ENCODE results near the gene ERMARD.

ERMARD gene

GRCh38 chr6:169811521-169812256, 60.3 kb downstream of the ERMARD start:
- DNase-seq (ENCODE audit: low read depth, low spot score) = no peak
- TF ChIP-seq POLR2AphosphoS5 (IDR thresholded peaks at IDR 0.05; ENCODE audit: borderline replicate concordance, low read depth, low read length) (no peak), EZH2 (IDR thresholded peaks at IDR 0.05) (no peak), FOXP2 (optimal IDR thresholded peaks at IDR 0.05; ENCODE audit: control extremely low read depth, extremely low read length, insufficient read depth) (no peak)
- H3K4me3 ChIP-seq = no peak overlapping the region
- H3K27ac ChIP-seq = no peak overlapping the region
- no peak overlapping the region for H3K9ac ChIP-seq (ENCODE audit: insufficient read length)
- H3K36me3 ChIP-seq (ENCODE audit: insufficient read depth, low read length) = no peaks in the 10 kb centered on the region
- peaks cover 4% of the 10 kb centered on the region; the same call in 1 of the 2 replicates for H3K9me3 ChIP-seq (ENCODE audit: low read depth, low read length)

- H3K4me3 ChIP-seq = no peak overlapping the region
- no peak overlapping the region for H3K9ac ChIP-seq (ENCODE audit: insufficient read length)
- H3K36me3 ChIP-seq (ENCODE audit: insufficient read depth, low read length) = no peaks in the 10 kb centered on the region
- H3K9me3 ChIP-seq (ENCODE audit: low read depth, low read length) = peaks cover 4% of the 10 kb centered on the region; the same call in 1 of the 2 replicates
- H3K27ac ChIP-seq = no peak overlapping the region
- TF ChIP-seq POLR2AphosphoS5 (IDR thresholded peaks at IDR 0.05; ENCODE audit: borderline replicate concordance, low read depth, low read length) (no peak), EZH2 (IDR thresholded peaks at IDR 0.05) (no peak)
- no peak for DNase-seq (ENCODE audit: low read depth, low spot score)
Measured at GRCh38 chr6:169812257-169812644, 60.8 kb downstream of the ERMARD start.

GRCh38 chr6:169813969-169814368, 62.5 kb downstream of the ERMARD start:
- no peaks in the 10 kb centered on the region for H3K36me3 ChIP-seq (ENCODE audit: insufficient read depth, low read length)
- H3K9me3 ChIP-seq (ENCODE audit: low read depth, low read length) = peaks cover 4% of the 10 kb centered on the region; the same call in 1 of the 2 replicates
- TF ChIP-seq POLR2AphosphoS5 (IDR thresholded peaks at IDR 0.05; ENCODE audit: borderline replicate concordance, low read depth, low read length) (no peak), FOXP2 (optimal IDR thresholded peaks at IDR 0.05; ENCODE audit: control extremely low read depth, extremely low read length, insufficient read depth) (no peak), EZH2 (IDR thresholded peaks at IDR 0.05) (no peak)
- H3K27ac ChIP-seq = no peak overlapping the region
- H3K4me3 ChIP-seq = no peak overlapping the region
- no peak overlapping the region for H3K9ac ChIP-seq (ENCODE audit: insufficient read length)
- DNase-seq (ENCODE audit: low read depth, low spot score) = no peak

GRCh38 chr6:169816054-169816453, 64.6 kb downstream of the ERMARD start:
- no peak overlapping the region for H3K27ac ChIP-seq
- peaks cover 4% of the 10 kb centered on the region; the same call in 1 of the 2 replicates for H3K9me3 ChIP-seq (ENCODE audit: low read depth, low read length)
- DNase-seq (ENCODE audit: low read depth, low spot score) = no peak
- no peaks in the 10 kb centered on the region for H3K36me3 ChIP-seq (ENCODE audit: insufficient read depth, low read length)
- TF ChIP-seq POLR2AphosphoS5 (IDR thresholded peaks at IDR 0.05; ENCODE audit: borderline replicate concordance, low read depth, low read length) = no peak
- TF ChIP-seq FOXP2 (optimal IDR thresholded peaks at IDR 0.05; ENCODE audit: control extremely low read depth, extremely low read length, insufficient read depth) = no peak
- no peak for TF ChIP-seq EZH2 (IDR thresholded peaks at IDR 0.05)
- H3K4me3 ChIP-seq = no peak overlapping the region
- H3K9ac ChIP-seq (ENCODE audit: insufficient read length) = no peak overlapping the region

- H3K9me3 ChIP-seq (ENCODE audit: low read depth, low read length) = peaks cover 4% of the 10 kb centered on the region; the same call in 1 of the 2 replicates
- no peak overlapping the region for H3K9ac ChIP-seq (ENCODE audit: insufficient read length)
- H3K4me3 ChIP-seq = no peak overlapping the region
- no peak for DNase-seq (ENCODE audit: low read depth, low spot score)
- H3K36me3 ChIP-seq (ENCODE audit: insufficient read depth, low read length) = no peaks in the 10 kb centered on the region
- TF ChIP-seq EZH2 (IDR thresholded peaks at IDR 0.05) (no peak), FOXP2 (optimal IDR thresholded peaks at IDR 0.05; ENCODE audit: control extremely low read depth, extremely low read length, insufficient read depth) (no peak), POLR2AphosphoS5 (IDR thresholded peaks at IDR 0.05; ENCODE audit: borderline replicate concordance, low read depth, low read length) (no peak)
- H3K27ac ChIP-seq = no peak overlapping the region
Measured at GRCh38 chr6:169816975-169817374, 65.6 kb downstream of the ERMARD start.

- TF ChIP-seq POLR2AphosphoS5 (IDR thresholded peaks at IDR 0.05; ENCODE audit: borderline replicate concordance, low read depth, low read length) (no peak), EZH2 (IDR thresholded peaks at IDR 0.05) (no peak), FOXP2 (optimal IDR thresholded peaks at IDR 0.05; ENCODE audit: control extremely low read depth, extremely low read length, insufficient read depth) (no peak)
- no peak overlapping the region for H3K27ac ChIP-seq
- no peaks in the 10 kb centered on the region for H3K36me3 ChIP-seq (ENCODE audit: insufficient read depth, low read length)
- no peak overlapping the region for H3K9ac ChIP-seq (ENCODE audit: insufficient read length)
- peaks cover 4% of the 10 kb centered on the region; the same call in 1 of the 2 replicates for H3K9me3 ChIP-seq (ENCODE audit: low read depth, low read length)
- no peak overlapping the region for H3K4me3 ChIP-seq
- no peak for DNase-seq (ENCODE audit: low read depth, low spot score)
Measured at GRCh38 chr6:169820358-169820757, 68.9 kb downstream of the ERMARD start.

- DNase-seq (ENCODE audit: low read depth, low spot score) = no peak
- H3K36me3 ChIP-seq (ENCODE audit: insufficient read depth, low read length) = no peaks in the 10 kb centered on the region
- H3K4me3 ChIP-seq = no peak overlapping the region
- H3K9ac ChIP-seq (ENCODE audit: insufficient read length) = no peak overlapping the region
- TF ChIP-seq EZH2 (IDR thresholded peaks at IDR 0.05) (no peak), FOXP2 (optimal IDR thresholded peaks at IDR 0.05; ENCODE audit: control extremely low read depth, extremely low read length, insufficient read depth) (no peak), POLR2AphosphoS5 (IDR thresholded peaks at IDR 0.05; ENCODE audit: borderline replicate concordance, low read depth, low read length) (no peak)
- no peak overlapping the region for H3K27ac ChIP-seq
- H3K9me3 ChIP-seq (ENCODE audit: low read depth, low read length) = no peaks in the 10 kb centered on the region
Measured at GRCh38 chr6:169824021-169824420, 72.6 kb downstream of the ERMARD start.

- H3K9ac ChIP-seq (ENCODE audit: insufficient read length) = no peak overlapping the region
- no peak overlapping the region for H3K27ac ChIP-seq
- no peaks in the 10 kb centered on the region for H3K9me3 ChIP-seq (ENCODE audit: low read depth, low read length)
- H3K36me3 ChIP-seq (ENCODE audit: insufficient read depth, low read length) = no peaks in the 10 kb centered on the region
- H3K4me3 ChIP-seq = no peak overlapping the region
- DNase-seq (ENCODE audit: low read depth, low spot score) = no peak
- no peak for TF ChIP-seq POLR2AphosphoS5 (IDR thresholded peaks at IDR 0.05; ENCODE audit: borderline replicate concordance, low read depth, low read length)
- no peak for TF ChIP-seq EZH2 (IDR thresholded peaks at IDR 0.05)
- TF ChIP-seq FOXP2 (optimal IDR thresholded peaks at IDR 0.05; ENCODE audit: control extremely low read depth, extremely low read length, insufficient read depth) = no peak
Measured at GRCh38 chr6:169824848-169825557, 73.6 kb downstream of the ERMARD start.

All from SK-N-MC (cell line).